K562 (cell line): ENCODE measurements around the gene SDK1. TPM values are rescaled to one million over a fixed set of nuclear protein-coding genes. Genes with fewer than 3 reads are reported as not detected.

Experiments
- ATAC-seq: fragments of 200-7000 bp; cut with Tn5 transposase; 3 replicates; pipeline ENCODE4 v1.9.1; 2020; ENCODE audit warnings: moderate library complexity
- BruUV-seq: library from RNA; stranded (reverse); fragments of 400-500 nt; replicated peaks from 2 replicates; lab custom pipeline; 2021; lab: Mats Ljungman, UMichigan
- CTCF ChIA-PET: fragments of 300-600 bp; formaldehyde crosslinking; extraction: SDS; loops from one replicate; lab custom pipeline; 2021; ENCODE audit warnings: low intra/inter-chr PET ratio; lab: Yijun Ruan, JAX
- POLR2A ChIA-PET: fragments of 300-600, 350-650 bp; sonication (Branson Sonifier 250); formaldehyde crosslinking; extraction: SDS; loops from one replicate; lab custom pipeline; 2021; ENCODE audit warnings: antibody characterized with exemption, inconsistent platforms; lab: Yijun Ruan, JAX
- DNase-seq, 4 experiments: peaks; one replicate each; pipeline versions ENCODE4 v3.0.0 to v3.0.0-alpha.2; 2011 to 2018; ENCODE audit warnings: low spot score in 3 of 4, mixed read lengths in 3 of 4; ENCODE audit errors: extremely low read depth in 1 of 4
- FAIRE-seq: peaks from 2 replicates; lab custom pipeline; 2011; peaks lifted over from hg19 to GRCh38; lab: Jason Lieb, UNC
- H2AFZ ChIP-seq: 2 replicates; pipeline ENCODE4 v1.6.0; 2011; ENCODE audit warnings: low read depth, low read length, control low read depth, inconsistent platforms
- H3K27ac ChIP-seq: fragments of 200-600 bp; 3 replicates; pipeline ENCODE4 v1.8.0; 2011; ENCODE audit warnings: low read depth, mild to moderate bottlenecking, control low read depth, inconsistent platforms, low read length, moderate library complexity, mixed read lengths; ENCODE audit errors: extremely low read depth
- H3K27me3 ChIP-seq, 2 experiments: fragments of 300-600 bp in 1 of 2; 2 replicates in 1 of 2; 3 replicates in 1 of 2; pipeline versions ENCODE4 v1.6.0 to v1.8.0; 2011; ENCODE audit warnings: inconsistent platforms in 2 of 2, low read length in 2 of 2, mild to moderate bottlenecking in 1 of 2, mixed read lengths in 1 of 2, moderate library complexity in 1 of 2; ENCODE audit not compliant: control insufficient read depth in 2 of 2, insufficient read depth in 2 of 2
- H3K36me3 ChIP-seq: fragments of 300-600 bp; 3 replicates; pipeline ENCODE4 v1.8.0; 2011; ENCODE audit warnings: mild to moderate bottlenecking, low read length, inconsistent platforms; ENCODE audit not compliant: control insufficient read depth, insufficient read depth
- H3K4me1 ChIP-seq, 2 experiments: fragments of 200-600 bp in 1 of 2; replicated peaks in 1 of 2; 2 replicates in 1 of 2; 3 replicates in 1 of 2; pipeline versions ENCODE4 v1.5.1 to v1.8.0; 2011; ENCODE audit warnings: inconsistent platforms in 2 of 2, low read length in 2 of 2, mild to moderate bottlenecking in 1 of 2, mixed read lengths in 1 of 2, moderate library complexity in 1 of 2; ENCODE audit not compliant: control insufficient read depth in 2 of 2, insufficient read depth in 2 of 2
- H3K4me2 ChIP-seq: 2 replicates; pipeline ENCODE4 v1.6.1; 2011; ENCODE audit warnings: low read length, control low read depth, inconsistent platforms, mixed read lengths; ENCODE audit not compliant: insufficient read depth
- H3K4me3 ChIP-seq: fragments of 200-600 bp; sonication (generic), shearing (Covaris generic); 2 replicates; pipeline ENCODE4 v1.5.1; 2016; ENCODE audit warnings: control low read depth, inconsistent platforms
- H3K79me2 ChIP-seq: fragments of 200-600 bp; 3 replicates; pipeline ENCODE4 v1.8.0; 2011; ENCODE audit warnings: low read length, inconsistent platforms; ENCODE audit not compliant: control insufficient read depth, insufficient read depth
- H3K9ac ChIP-seq, 2 experiments: 2 replicates each; pipeline versions ENCODE4 v1.6.0 to v1.6.1; 2011; ENCODE audit warnings: low read depth in 2 of 2, low read length in 2 of 2, control low read depth in 1 of 2, inconsistent platforms in 1 of 2, mild to moderate bottlenecking in 1 of 2, mixed read lengths in 1 of 2; ENCODE audit not compliant: insufficient read depth in 1 of 2
- H3K9me1 ChIP-seq: one replicate; pipeline ENCODE4 v1.6.0; 2011; ENCODE audit warnings: inconsistent platforms, mild to moderate bottlenecking, low read length, moderate library complexity; ENCODE audit not compliant: control insufficient read depth, insufficient read depth
- H3K9me3 ChIP-seq: replicated peaks from 2 replicates; pipeline ENCODE4 v1.5.1; 2011; ENCODE audit warnings: low read depth, low read length, inconsistent platforms; ENCODE audit not compliant: control insufficient read depth, insufficient read depth
- H4K20me1 ChIP-seq: replicated peaks from 2 replicates; pipeline ENCODE4 v1.6.1; 2011; ENCODE audit warnings: low read length, inconsistent platforms, mixed read lengths; ENCODE audit not compliant: control insufficient read depth, insufficient read depth
- EZH2 ChIP-seq: IDR thresholded peaks from 2 replicates; pipeline ENCODE4 v1.6.1; 2012; ENCODE audit warnings: low read depth, mild to moderate bottlenecking, inconsistent platforms, low read length, borderline replicate concordance
- GMEB1 ChIP-seq: fragments of 250-450 bp; sonication (Bioruptor Pico); IDR thresholded peaks from 2 replicates; pipeline ENCODE4 v1.4.0; 2020; ENCODE audit warnings: mild to moderate bottlenecking
- KDM4B ChIP-seq, 2 experiments: fragments of 450-650 bp in 1 of 2; sonication (generic) in 1 of 2; IDR thresholded peaks; 2 replicates each; pipeline ENCODE4 v1.6.1; 2016 to 2017; ENCODE audit warnings: borderline replicate concordance in 2 of 2, antibody characterized with exemption in 1 of 2, low read depth in 1 of 2, mild to moderate bottlenecking in 1 of 2
- MCM5 ChIP-seq: fragments of 450-650 bp; IDR thresholded peaks from 2 replicates; pipeline ENCODE4 v1.6.1; 2016; ENCODE audit warnings: low read depth
- MEIS2 ChIP-seq: fragments of 450-650 bp; IDR thresholded peaks from 2 replicates; pipeline ENCODE4 v1.6.1; 2014; ENCODE audit warnings: mild to moderate bottlenecking; ENCODE audit not compliant: partially characterized antibody
- PBX2 ChIP-seq, 2 experiments: IDR thresholded peaks in 1 of 2; conservative IDR thresholded peaks in 1 of 2; 2 replicates each; pipeline ENCODE4 v1.6.1; 2016; ENCODE audit warnings: low read depth in 2 of 2, mild to moderate bottlenecking in 1 of 2, missing compliant biosample characterization in 1 of 2, missing genetic modification characterization in 1 of 2, moderate library complexity in 1 of 2
- ZFX ChIP-seq: sonication (generic); formaldehyde crosslinking; IDR thresholded peaks from 2 replicates; pipeline ENCODE4 v1.8.0; 2022; ENCODE audit warnings: mild to moderate bottlenecking, missing genetic modification reagents, moderate library complexity
- ZNF197 ChIP-seq: fragments of 200-800 bp; sonication (Bioruptor generic); IDR thresholded peaks from 2 replicates; pipeline ENCODE4 v1.6.1; 2016; ENCODE audit warnings: low read depth, missing genetic modification characterization, missing compliant biosample characterization
- ZNF24 ChIP-seq: fragments of 450-650 bp; IDR thresholded peaks from 2 replicates; pipeline ENCODE4 v1.6.1; 2016
- ZNF778 ChIP-seq: fragments of 450-650 bp; formaldehyde crosslinking; IDR thresholded peaks from 2 replicates; pipeline ENCODE4 v1.4.0; 2020; ENCODE audit warnings: mild to moderate bottlenecking, moderate library complexity
- WGBS: fragments of 100-300 bp; shearing (Covaris generic); methylation state at CpG from one replicate; pipeline ENCODE4 v1.1.6; 2016; ENCODE audit warnings: low coverage, mixed read lengths; ENCODE audit not compliant: insufficient coverage; ENCODE audit errors: missing lambda C conversion rate; 5-methylcytosine and 5-hydroxymethylcytosine counted together
- in situ Hi-C: fragments of 300-500 bp; cut with MboI; formaldehyde crosslinking; loops from 4 replicates; pipeline ENCODE4 v1.15.0; 2018; ENCODE audit warnings: inconsistent platforms, mixed read lengths
- intact Hi-C: fragments of 100-400 bp; cut with micrococcal nuclease; formaldehyde crosslinking; loops from 2 replicates; pipeline ENCODE4 v1.14.2; 2022
- polyA plus RNA-seq, 8 experiments: library from polyadenylated mRNA; depleted of rRNA in 4 of 8; stranded (reverse) in 5 of 8; unstranded in 3 of 8; fragments of >200 nt; fragmentation: Nextera tagmentation in 2 of 8; fragmentation: Illumina TruSeq in 1 of 8; extraction: Ambion mirVana in 2 of 8; extraction: Trizol in 1 of 8; gene quantifications; 2 replicates each; pipeline versions ENCODE4 v1.2.1 to v1.2.3, GENCODE V29; 2011 to 2014; ENCODE audit warnings: inconsistent platforms in 1 of 8, missing spikeins in 1 of 8
- total RNA-seq, 7 experiments: library from RNA; depleted of rRNA in 6 of 7; stranded (reverse); fragments of >200 nt in 6 of 7; fragmentation: Illumina TruSeq in 2 of 7; extraction: Trizol in 2 of 7; gene quantifications; 2 replicates each; pipeline versions ENCODE4 v1.2.1 to v1.2.3, GENCODE V29; 2011 to 2021; ENCODE audit warnings: low replicate concordance in 1 of 7
- TF ChIP-seq, protein P1 (sequence below): fragments of 250-450 bp; sonication (Bioruptor Pico); IDR thresholded peaks from 2 replicates; pipeline ENCODE4 v1.4.0; 2020; ENCODE audit warnings: borderline replicate concordance
- TF ChIP-seq, protein P2 (sequence below): fragments of 450-650 bp; formaldehyde crosslinking; IDR thresholded peaks from 2 replicates; pipeline ENCODE4 v1.4.0; 2022; ENCODE audit warnings: missing genetic modification characterization

SDK1 gene
- total and polyA plus RNA-seq, 9 of the 15 experiments (the other 6 are each of a cell fraction or from before 2014, with no cell fraction given): 0.16 TPM; not detected in 8

- intact Hi-C loops: no loop called here
- H3K79me2 ChIP-seq: no peaks in the 10 kb centered on the region
- ChIA-PET CTCF (no interaction called here), POLR2A (no interaction called here)
- H3K4me1 ChIP-seq: no peaks in the 10 kb centered on the region
- no peaks in the 10 kb centered on the region for H3K9me3 ChIP-seq
- H3K27me3 ChIP-seq: peaks cover 23 to 48% of the 10 kb centered on the region in 2 experiments; a peak in 4 of 5 replicates
- no peaks in the 10 kb centered on the region; the same call in 1 of the 2 replicates for H4K20me1 ChIP-seq
- under 1% methylated on average over 22 of the region's 22 CpGs for WGBS
- FAIRE-seq (no peak), DNase-seq (no peak)
- no peaks in the 10 kb centered on the region for H3K9me1 ChIP-seq
- H3K36me3 ChIP-seq: no peaks in the 10 kb centered on the region
- H3K27ac ChIP-seq: no peak overlapping the region
- H3K4me2 ChIP-seq: no peak overlapping the region
- H3K9ac ChIP-seq: no peak overlapping the region
- H3K4me3 ChIP-seq: no peak overlapping the region
- TF ChIP-seq ZNF778 (CRISPR knock-in tag) (no peak), GMEB1 (CRISPR knock-in tag) (no peak), EZH2 (no peak), ZFX (CRISPR knock-in tag) (no peak), MCM5 (no peak), ZNF24 (no peak), MEIS2 (no peak), ZNF197 (no peak), PBX2 (CRISPR knock-in tag; IDR thresholded peaks at IDR 0.05; ENCODE audit: low read depth) (no peak), PBX2 (tag; conservative IDR thresholded peaks at IDR 0.05; ENCODE audit: low read depth) (no peak), KDM4B (IDR thresholded peaks at IDR 0.05; ENCODE audit: borderline replicate concordance in 2 of 2, low read depth in 1 of 2) (no peak)
- TF ChIP-seq, protein P1, sequence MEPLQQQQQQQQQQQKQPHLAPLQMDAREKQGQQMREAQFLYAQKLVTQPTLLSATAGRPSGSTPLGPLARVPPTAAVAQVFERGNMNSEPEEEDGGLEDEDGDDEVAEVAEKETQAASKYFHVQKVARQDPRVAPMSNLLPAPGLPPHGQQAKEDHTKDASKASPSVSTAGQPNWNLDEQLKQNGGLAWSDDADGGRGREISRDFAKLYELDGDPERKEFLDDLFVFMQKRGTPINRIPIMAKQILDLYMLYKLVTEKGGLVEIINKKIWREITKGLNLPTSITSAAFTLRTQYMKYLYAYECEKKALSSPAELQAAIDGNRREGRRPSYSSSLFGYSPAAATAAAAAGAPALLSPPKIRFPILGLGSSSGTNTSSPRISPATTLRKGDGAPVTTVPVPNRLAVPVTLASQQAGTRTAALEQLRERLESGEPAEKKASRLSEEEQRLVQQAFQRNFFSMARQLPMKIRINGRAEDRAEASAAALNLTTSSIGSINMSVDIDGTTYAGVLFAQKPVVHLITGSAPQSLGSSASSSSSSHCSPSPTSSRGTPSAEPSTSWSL (CRISPR knock-in tag): no peak
- TF ChIP-seq, protein P2, sequence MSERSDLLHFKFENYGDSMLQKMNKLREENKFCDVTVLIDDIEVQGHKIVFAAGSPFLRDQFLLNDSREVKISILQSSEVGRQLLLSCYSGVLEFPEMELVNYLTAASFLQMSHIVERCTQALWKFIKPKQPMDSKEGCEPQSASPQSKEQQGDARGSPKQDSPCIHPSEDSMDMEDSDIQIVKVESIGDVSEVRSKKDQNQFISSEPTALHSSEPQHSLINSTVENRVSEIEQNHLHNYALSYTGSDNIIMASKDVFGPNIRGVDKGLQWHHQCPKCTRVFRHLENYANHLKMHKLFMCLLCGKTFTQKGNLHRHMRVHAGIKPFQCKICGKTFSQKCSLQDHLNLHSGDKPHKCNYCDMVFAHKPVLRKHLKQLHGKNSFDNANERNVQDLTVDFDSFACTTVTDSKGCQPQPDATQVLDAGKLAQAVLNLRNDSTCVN (CRISPR knock-in tag): no peak
- TF ChIP-seq, all 486 proteins: peak for 0
- in situ Hi-C loops: no loop called here
- no TSS peak for BruUV-seq
- H2AFZ ChIP-seq: no peak overlapping the region
- no peak for ATAC-seq
Measured at GRCh38 chr7:4308205-4308590, 1007.1 kb downstream of the SDK1 start.
